ENCODE measurements around the gene KRTAP5-4.
"Not testable (repeated sequence)": the region's sequence is repeated elsewhere in the genome, so short reads cannot be mapped to it uniquely, and the experiment has no call there.

KRTAP5-4 gene

GRCh38 chr11:1581976-1582375, 40.0 kb downstream of the KRTAP5-4 start:
- Histone ChIP-seq H3F3A (ENCODE audit: low read depth) (no peaks in the 10 kb centered on the region), H3K4me1 (ENCODE audit: insufficient read depth, low read length, poor library complexity, severe bottlenecking) (no peaks in the 10 kb centered on the region), H3K4me2 (ENCODE audit: low read depth, low read length, poor library complexity, severe bottlenecking) (no peak overlapping the region), H2AFZ (ENCODE audit: low read length) (no peak overlapping the region), H3K9me3 (ENCODE audit: insufficient read depth, low read depth, low read length) (peaks cover 5% of the 10 kb centered on the region; the same call in 1 of the 2 replicates), H3K9me2 (replicated peaks; ENCODE audit: low read depth, low read length) (no peaks in the 10 kb centered on the region), H4K20me1 (ENCODE audit: insufficient read depth, low read length, poor library complexity, severe bottlenecking) (no peaks in the 10 kb centered on the region), H3K27me3 (ENCODE audit: insufficient read depth, low read length, poor library complexity, severe bottlenecking) (no peaks in the 10 kb centered on the region), H3K4me3 (ENCODE audit: low read length, poor library complexity, severe bottlenecking) (no peak overlapping the region), H3K36me3 (ENCODE audit: insufficient read depth, low read length) (no peaks in the 10 kb centered on the region), H3K79me2 (ENCODE audit: insufficient read depth, low read length) (no peaks in the 10 kb centered on the region), H3K9ac (ENCODE audit: low read depth, low read length, poor library complexity, severe bottlenecking) (no peak overlapping the region)
- no peak for TF ChIP-seq EZH2phosphoT487 (IDR thresholded peaks at IDR 0.05; ENCODE audit: borderline replicate concordance)
- TF ChIP-seq CTCF (conservative IDR thresholded peaks at IDR 0.05; ENCODE audit: low read length) = no peak

DNA sequence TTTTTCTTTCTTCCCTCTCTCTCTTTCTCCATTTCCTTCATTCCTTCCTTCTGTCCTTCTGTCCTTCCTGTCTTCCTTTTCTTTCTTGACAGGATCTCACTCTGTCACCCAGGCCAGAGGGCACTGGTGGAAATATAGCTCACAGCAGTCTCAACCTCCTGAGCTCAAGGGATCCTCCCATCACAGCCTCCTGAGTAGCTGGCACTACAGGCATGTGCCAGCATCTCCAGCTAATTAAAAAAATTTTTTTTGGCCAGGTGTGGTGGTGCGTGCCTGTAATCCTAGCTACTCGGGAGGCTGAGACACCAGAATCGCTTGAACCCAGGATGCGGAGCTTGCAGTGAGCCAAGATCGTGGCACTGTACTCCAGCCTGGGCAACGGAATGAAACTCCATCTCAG, 45.1 kb downstream of the KRTAP5-4 start:
- H3K4me2 ChIP-seq (ENCODE audit: low read depth, low read length, poor library complexity, severe bottlenecking) = no peak overlapping the region
- H3K27me3 ChIP-seq (ENCODE audit: insufficient read depth, low read length, poor library complexity, severe bottlenecking) = no peaks in the 10 kb centered on the region
- H2AFZ ChIP-seq (ENCODE audit: low read length) = no peak overlapping the region
- no peak overlapping the region for H3K4me3 ChIP-seq (ENCODE audit: low read length, poor library complexity, severe bottlenecking)
- H3K9me2 ChIP-seq (replicated peaks; ENCODE audit: low read depth, low read length) = no peaks in the 10 kb centered on the region
- H3K9ac ChIP-seq (ENCODE audit: low read depth, low read length, poor library complexity, severe bottlenecking) = no peak overlapping the region
- H3K9me3 ChIP-seq (ENCODE audit: insufficient read depth, low read depth, low read length) = peaks cover 5% of the 10 kb centered on the region; the same call in 1 of the 2 replicates
- H3K79me2 ChIP-seq (ENCODE audit: insufficient read depth, low read length) = no peaks in the 10 kb centered on the region
- no peaks in the 10 kb centered on the region for H3K4me1 ChIP-seq (ENCODE audit: insufficient read depth, low read length, poor library complexity, severe bottlenecking)
- H3F3A ChIP-seq (ENCODE audit: low read depth) = no peaks in the 10 kb centered on the region
- H4K20me1 ChIP-seq (ENCODE audit: insufficient read depth, low read length, poor library complexity, severe bottlenecking) = no peaks in the 10 kb centered on the region
- no peaks in the 10 kb centered on the region for H3K36me3 ChIP-seq (ENCODE audit: insufficient read depth, low read length)
- TF ChIP-seq EZH2phosphoT487 (IDR thresholded peaks at IDR 0.05; ENCODE audit: borderline replicate concordance) (no peak), CTCF (conservative IDR thresholded peaks at IDR 0.05; ENCODE audit: low read length) (no peak)

DNA sequence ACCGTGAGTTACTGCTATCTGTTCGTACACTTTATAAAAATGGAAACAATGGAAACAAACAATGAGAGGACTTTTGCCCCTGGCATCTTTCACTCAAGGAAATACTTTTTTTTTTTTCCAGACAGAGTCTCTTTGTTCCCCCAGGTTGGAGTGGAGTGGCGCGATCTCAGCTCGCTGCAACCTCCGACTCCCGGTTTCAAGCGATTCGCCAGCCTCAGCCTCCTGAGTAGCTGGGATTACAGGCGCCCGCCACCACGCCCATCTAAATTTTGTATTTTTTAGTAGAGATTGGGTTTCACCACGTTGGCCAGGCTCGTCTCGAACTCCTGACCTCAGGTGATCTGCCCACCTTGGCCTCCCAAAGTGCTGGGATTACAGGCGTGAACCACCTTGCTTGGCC, 46.2 kb downstream of the KRTAP5-4 start:
- H3F3A ChIP-seq (ENCODE audit: low read depth); H3K4me2 ChIP-seq (ENCODE audit: low read depth, low read length, poor library complexity, severe bottlenecking); H3K9me2 ChIP-seq (replicated peaks; ENCODE audit: low read depth, low read length); H3K4me1 ChIP-seq (ENCODE audit: insufficient read depth, low read length, poor library complexity, severe bottlenecking); H3K36me3 ChIP-seq (ENCODE audit: insufficient read depth, low read length); H3K27me3 ChIP-seq (ENCODE audit: insufficient read depth, low read length, poor library complexity, severe bottlenecking); H3K9ac ChIP-seq (ENCODE audit: low read depth, low read length, poor library complexity, severe bottlenecking); H4K20me1 ChIP-seq (ENCODE audit: insufficient read depth, low read length, poor library complexity, severe bottlenecking); H3K4me3 ChIP-seq (ENCODE audit: low read length, poor library complexity, severe bottlenecking); H3K9me3 ChIP-seq (ENCODE audit: insufficient read depth, low read depth, low read length); H3K79me2 ChIP-seq (ENCODE audit: insufficient read depth, low read length); H2AFZ ChIP-seq (ENCODE audit: low read length): not testable (repeated sequence)

GRCh38 chr11:1574933-1575242, 47.0 kb downstream of the KRTAP5-4 start:
- Histone ChIP-seq H3K9ac (ENCODE audit: low read depth, low read length, poor library complexity, severe bottlenecking) (no peak overlapping the region), H3K4me2 (ENCODE audit: low read depth, low read length, poor library complexity, severe bottlenecking) (no peak overlapping the region), H2AFZ (ENCODE audit: low read length) (no peak overlapping the region), H3K27me3 (ENCODE audit: insufficient read depth, low read length, poor library complexity, severe bottlenecking) (no peaks in the 10 kb centered on the region), H3K9me3 (ENCODE audit: insufficient read depth, low read depth, low read length) (no peaks in the 10 kb centered on the region), H4K20me1 (ENCODE audit: insufficient read depth, low read length, poor library complexity, severe bottlenecking) (no peaks in the 10 kb centered on the region), H3K4me1 (ENCODE audit: insufficient read depth, low read length, poor library complexity, severe bottlenecking) (no peaks in the 10 kb centered on the region), H3K9me2 (replicated peaks; ENCODE audit: low read depth, low read length) (no peaks in the 10 kb centered on the region), H3K79me2 (ENCODE audit: insufficient read depth, low read length) (no peaks in the 10 kb centered on the region), H3K4me3 (ENCODE audit: low read length, poor library complexity, severe bottlenecking) (no peak overlapping the region), H3F3A (ENCODE audit: low read depth) (no peaks in the 10 kb centered on the region), H3K36me3 (ENCODE audit: insufficient read depth, low read length) (no peaks in the 10 kb centered on the region)
- no peak for TF ChIP-seq CTCF (conservative IDR thresholded peaks at IDR 0.05; ENCODE audit: low read length)
- TF ChIP-seq EZH2phosphoT487 (IDR thresholded peaks at IDR 0.05; ENCODE audit: borderline replicate concordance) = no peak
